ENCODE results near the gene RALGPS1.

DNA sequence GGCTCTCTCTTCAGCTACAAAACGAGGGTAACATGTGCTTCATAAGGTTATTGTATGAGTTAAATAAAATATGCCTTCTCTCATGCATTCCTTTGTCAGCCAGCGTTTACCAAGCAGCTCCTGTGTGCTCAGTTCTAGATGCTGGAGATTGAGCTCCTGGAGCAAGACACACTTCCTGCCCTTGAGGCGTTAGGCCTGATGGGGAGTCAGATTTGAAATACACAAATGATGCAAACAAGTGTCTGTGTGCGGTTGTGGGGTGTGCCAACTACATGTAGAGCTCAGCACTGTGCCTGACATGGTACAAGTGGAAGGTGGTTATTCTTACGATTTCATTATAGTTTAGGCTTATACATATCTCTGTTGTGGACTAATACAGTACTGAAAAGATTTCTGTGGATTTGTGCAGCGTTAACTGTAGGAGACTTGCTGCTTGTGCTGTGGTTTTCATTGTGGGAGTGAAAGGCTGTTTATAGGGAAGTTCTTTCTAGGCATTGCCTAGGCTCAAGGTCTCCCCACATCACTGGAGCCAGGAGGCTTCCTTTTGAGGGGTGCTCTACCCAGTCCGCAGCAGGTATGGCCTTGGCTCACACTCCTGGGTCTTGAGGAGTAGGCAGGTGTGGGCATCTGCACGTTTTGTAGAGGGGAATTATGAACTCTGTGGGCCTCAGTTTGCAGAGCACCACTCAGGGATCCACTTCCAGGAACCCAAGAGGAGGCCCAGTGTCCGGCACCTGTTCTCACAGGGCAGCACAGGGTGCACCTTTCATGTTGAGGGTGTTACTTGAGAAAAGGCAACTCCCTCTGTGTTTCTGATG, 247.7 kb downstream of the RALGPS1 start:
- TF ChIP-seq, protein P1, sequence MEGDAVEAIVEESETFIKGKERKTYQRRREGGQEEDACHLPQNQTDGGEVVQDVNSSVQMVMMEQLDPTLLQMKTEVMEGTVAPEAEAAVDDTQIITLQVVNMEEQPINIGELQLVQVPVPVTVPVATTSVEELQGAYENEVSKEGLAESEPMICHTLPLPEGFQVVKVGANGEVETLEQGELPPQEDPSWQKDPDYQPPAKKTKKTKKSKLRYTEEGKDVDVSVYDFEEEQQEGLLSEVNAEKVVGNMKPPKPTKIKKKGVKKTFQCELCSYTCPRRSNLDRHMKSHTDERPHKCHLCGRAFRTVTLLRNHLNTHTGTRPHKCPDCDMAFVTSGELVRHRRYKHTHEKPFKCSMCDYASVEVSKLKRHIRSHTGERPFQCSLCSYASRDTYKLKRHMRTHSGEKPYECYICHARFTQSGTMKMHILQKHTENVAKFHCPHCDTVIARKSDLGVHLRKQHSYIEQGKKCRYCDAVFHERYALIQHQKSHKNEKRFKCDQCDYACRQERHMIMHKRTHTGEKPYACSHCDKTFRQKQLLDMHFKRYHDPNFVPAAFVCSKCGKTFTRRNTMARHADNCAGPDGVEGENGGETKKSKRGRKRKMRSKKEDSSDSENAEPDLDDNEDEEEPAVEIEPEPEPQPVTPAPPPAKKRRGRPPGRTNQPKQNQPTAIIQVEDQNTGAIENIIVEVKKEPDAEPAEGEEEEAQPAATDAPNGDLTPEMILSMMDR (IDR thresholded peaks at IDR 0.05; ENCODE audit: low read depth, low read length, poor library complexity, severe bottlenecking) = no peak
- TF ChIP-seq EZH2phosphoT487 (IDR thresholded peaks at IDR 0.05; ENCODE audit: borderline replicate concordance, low read length) = no peak

Measured in DOHH2 (cell line).